SJSA1 (cell line): ENCODE data around the gene ATG4D. TPM values are rescaled to one million over a fixed set of nuclear protein-coding genes. Genes with fewer than 3 reads are reported as not detected.
"Not testable (repeated sequence)": the region's sequence is repeated elsewhere in the genome, so short reads cannot be mapped to it uniquely, and the experiment has no call there.

Experiments
- DNase-seq, 2 experiments: peaks; one replicate each; pipeline ENCODE4 v3.0.0-alpha.2; 2015 to 2020; ENCODE audit warnings: low spot score in 2 of 2, low read depth in 1 of 2
- H3K27ac ChIP-seq: fragments of 250-450 bp; sonication (Bioruptor Pico); 2 replicates; pipeline ENCODE4 v1.5.1; 2020; ENCODE audit warnings: mild to moderate bottlenecking, moderate library complexity
- H3K27me3 ChIP-seq: fragments of 250-450 bp; sonication (Bioruptor Pico); replicated peaks from 2 replicates; pipeline ENCODE4 v1.5.1; 2020; ENCODE audit warnings: mild to moderate bottlenecking, moderate library complexity
- H3K36me3 ChIP-seq: fragments of 250-450 bp; sonication (Bioruptor Pico); 2 replicates; pipeline ENCODE4 v1.5.1; 2020; ENCODE audit warnings: mild to moderate bottlenecking
- H3K4me1 ChIP-seq: fragments of 250-450 bp; sonication (Bioruptor Pico); replicated peaks from 2 replicates; pipeline ENCODE4 v1.6.1; 2021; ENCODE audit warnings: mild to moderate bottlenecking
- H3K4me3 ChIP-seq: fragments of 250-450 bp; sonication (Bioruptor Pico); 2 replicates; pipeline ENCODE4 v1.5.1; 2020; ENCODE audit warnings: mild to moderate bottlenecking
- H3K9me3 ChIP-seq: fragments of 250-450 bp; sonication (Bioruptor Pico); replicated peaks from 2 replicates; pipeline ENCODE4 v1.5.1; 2020; ENCODE audit warnings: mild to moderate bottlenecking
- total RNA-seq: library from RNA; depleted of rRNA; stranded (reverse); fragments of >200 nt; shearing (Covaris generic); gene quantifications from 2 replicates; pipeline ENCODE4 v1.2.3, GENCODE V29; 2014

ATG4D gene
- total RNA-seq, 1 experiment from 2014 or later: 39.2 TPM

DNA sequence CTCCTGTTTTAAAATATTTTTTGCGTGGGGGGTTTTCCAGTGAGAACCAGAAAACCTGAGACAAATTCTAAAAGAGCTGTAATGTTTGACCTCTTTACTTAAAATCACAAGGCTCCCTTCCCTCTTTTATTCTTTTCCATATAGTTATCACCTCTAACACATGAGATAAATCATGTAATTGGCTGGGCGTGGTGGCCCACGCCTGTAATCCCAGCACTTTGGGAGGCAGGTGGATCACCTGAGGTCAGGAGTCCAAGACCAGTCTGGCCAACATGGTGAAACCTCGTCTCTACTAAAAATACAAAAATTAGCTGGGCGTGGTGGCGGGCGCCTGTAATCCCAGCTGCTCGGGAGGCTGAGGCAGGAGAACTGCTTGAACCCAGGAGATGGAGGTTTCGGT lies 7.3 kb downstream of the ATG4D start:
- not testable (repeated sequence) for H3K9me3 ChIP-seq, H3K4me3 ChIP-seq, H3K27me3 ChIP-seq, H3K4me1 ChIP-seq, H3K27ac ChIP-seq, DNase-seq
- H3K36me3 ChIP-seq: peaks cover 80% of the 10 kb centered on the region

DNA sequence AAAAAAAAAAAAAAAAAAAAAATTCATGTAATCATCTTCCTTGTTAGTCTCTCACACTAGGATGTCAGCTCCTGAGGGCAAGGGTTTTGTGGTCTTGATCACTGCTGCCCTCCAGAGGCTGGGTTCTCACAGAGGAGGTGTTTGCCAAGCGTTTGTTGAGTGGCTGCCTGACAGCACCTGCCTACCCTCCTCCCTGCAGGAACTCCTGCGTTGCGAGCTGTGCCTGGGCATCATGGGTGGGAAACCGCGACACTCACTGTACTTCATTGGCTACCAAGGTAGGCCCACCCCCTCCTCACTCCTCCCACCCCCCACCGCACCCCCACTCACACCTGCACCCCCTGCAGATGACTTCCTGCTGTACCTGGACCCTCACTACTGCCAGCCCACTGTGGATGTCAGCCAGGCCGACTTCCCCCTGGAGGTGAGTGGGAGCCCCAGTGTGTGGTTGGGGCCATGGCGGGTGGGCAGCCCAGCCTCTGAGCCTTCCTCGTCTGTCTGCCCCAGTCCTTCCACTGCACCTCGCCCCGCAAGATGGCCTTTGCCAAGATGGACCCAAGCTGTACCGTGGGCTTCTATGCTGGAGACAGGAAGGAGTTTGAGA lies 8.1 kb downstream of the ATG4D start:
- Histone ChIP-seq H3K27me3 (no peaks in the 10 kb centered on the region), H3K4me1 (no peaks in the 10 kb centered on the region), H3K9me3 (no peaks in the 10 kb centered on the region), H3K4me3 (no peak overlapping the region), H3K27ac (no peak overlapping the region), H3K36me3 (peaks cover 83% of the 10 kb centered on the region)
- DNase-seq: peak in 1 of 2 experiments; percentile 47

DNA sequence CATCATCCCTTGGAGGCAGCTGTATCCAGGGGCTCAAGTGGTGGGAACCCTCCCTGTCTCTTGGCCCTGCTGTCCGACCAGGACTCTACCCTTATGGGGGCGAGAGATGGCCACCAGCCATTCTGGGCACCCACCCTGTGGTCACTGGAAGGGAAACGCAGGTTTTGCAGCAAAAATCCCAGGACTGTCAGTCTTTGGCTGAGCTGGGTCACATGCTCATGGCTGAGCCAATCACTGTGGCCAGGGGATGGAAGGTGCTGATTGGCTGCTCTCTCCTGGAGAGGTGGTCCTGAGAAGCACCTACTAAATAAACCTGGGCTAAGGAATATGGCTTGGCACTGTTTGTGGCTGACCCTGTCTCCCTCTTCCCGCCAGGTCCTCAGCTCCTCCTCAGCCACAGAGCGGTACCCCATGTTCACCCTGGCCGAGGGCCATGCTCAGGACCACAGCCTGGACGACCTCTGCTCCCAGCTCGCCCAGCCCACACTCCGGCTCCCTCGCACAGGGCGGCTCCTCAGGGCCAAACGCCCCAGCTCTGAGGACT lies 8.9 kb downstream of the ATG4D start:
- peaks cover 83% of the 10 kb centered on the region for H3K36me3 ChIP-seq
- no peaks in the 10 kb centered on the region for H3K4me1 ChIP-seq
- no peaks in the 10 kb centered on the region for H3K9me3 ChIP-seq
- peak in 1 of 2 experiments; percentile 47 for DNase-seq
- no peaks in the 10 kb centered on the region for H3K27me3 ChIP-seq
- no peak overlapping the region for H3K4me3 ChIP-seq
- no peak overlapping the region for H3K27ac ChIP-seq

DNA sequence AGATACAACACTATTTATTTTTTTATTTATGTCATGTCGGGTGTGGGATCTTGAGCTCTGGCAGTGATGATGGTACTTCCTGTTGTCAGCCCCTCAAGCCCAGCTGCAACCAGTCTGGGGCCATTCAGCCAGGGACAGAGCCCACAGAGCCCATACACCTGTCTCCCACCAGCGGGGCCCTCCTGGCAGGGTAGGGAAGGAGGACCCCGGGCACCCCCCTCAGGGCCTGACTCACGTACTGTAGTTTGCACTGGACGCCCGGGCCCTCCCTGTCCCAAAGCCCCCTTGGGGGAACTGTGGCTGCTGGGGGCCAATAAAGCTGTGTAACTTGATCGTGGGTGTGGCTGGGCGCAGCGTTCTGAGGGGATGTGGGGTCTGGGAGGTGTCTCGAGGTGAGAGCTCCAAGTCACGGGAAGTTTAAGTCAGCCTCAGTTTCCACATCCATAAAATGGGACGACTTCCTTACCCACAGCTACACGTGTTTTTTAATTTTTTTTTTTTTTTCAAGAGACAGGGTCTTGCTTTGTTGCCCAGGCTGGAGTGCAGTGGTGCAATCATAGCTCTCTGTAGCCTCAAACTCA lies 9.5 kb downstream of the ATG4D start:
- H3K4me3 ChIP-seq: no peak overlapping the region
- H3K27me3 ChIP-seq: no peaks in the 10 kb centered on the region
- H3K36me3 ChIP-seq: peaks cover 89% of the 10 kb centered on the region
- H3K4me1 ChIP-seq: no peaks in the 10 kb centered on the region
- H3K9me3 ChIP-seq: no peaks in the 10 kb centered on the region
- no peak for DNase-seq
- no peak overlapping the region for H3K27ac ChIP-seq

DNA sequence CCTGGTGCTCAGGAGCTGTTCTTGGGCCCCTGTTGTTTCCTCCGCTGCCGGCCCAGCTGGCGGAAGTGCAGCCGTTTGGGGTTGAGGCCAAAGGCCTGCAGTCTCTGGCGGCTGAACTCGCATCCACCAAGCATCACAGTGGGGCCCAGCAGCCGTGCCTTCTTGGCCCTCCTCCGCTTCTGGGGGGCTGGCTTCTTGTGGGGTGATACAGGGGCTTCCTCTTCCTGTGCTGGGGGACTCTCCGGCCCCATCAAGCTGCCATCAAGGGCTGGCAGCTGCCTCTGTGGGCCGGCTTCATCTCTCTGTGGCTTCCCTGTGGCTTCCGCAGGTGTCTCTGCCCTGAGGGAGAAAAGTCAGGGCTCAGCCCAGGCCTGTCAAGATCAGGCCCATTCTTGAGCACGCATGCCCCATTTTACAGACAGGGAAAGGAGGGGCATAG lies 10.3 kb downstream of the ATG4D start:
- Histone ChIP-seq H3K36me3 (peaks cover 84% of the 10 kb centered on the region), H3K27ac (no peak overlapping the region), H3K27me3 (no peaks in the 10 kb centered on the region), H3K4me1 (no peaks in the 10 kb centered on the region), H3K9me3 (no peaks in the 10 kb centered on the region), H3K4me3 (no peak overlapping the region)
- no peak for DNase-seq

DNA sequence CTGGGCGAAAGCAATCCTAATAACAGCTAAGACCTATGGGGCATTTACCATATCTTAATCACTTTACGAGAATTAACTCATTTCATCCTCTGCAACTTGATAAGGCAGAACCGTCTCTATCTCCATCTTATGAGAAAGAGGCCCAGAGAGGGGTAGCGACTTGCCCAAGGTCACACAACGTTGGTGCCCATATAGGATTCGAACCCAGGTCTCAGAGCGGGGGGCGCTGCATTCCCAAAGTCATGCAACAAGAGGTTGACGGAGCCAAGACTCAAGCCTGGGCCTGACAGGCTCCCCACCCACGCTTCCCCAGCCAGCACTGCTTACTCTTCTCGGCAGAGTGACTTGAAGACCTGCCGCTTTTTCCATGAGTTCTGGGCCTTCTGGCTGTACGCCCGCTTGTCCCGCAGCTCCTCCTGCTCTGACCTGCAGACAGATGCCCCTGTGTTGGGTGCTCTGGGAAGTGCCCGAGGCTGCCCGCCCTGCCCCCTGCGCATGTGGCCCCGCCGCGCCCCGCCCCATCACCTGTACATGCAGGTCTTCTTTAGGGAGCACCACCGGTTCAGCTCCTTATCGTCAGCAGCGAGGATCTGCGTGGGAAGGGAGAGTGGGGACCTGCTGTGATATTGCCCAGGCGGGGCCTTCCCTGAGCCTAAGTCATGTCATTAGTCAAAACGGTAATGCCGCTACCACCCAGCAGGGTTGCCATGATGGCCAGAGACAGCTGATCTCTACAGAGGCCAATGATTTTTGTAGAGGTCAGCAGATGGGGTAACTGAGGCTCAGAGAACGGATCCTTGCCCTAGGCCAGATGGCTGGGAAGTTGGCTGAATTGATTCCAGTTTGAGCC lies 11.3 kb downstream of the ATG4D start:
- no peaks in the 10 kb centered on the region for H3K4me1 ChIP-seq
- no peaks in the 10 kb centered on the region for H3K9me3 ChIP-seq
- no peak for DNase-seq
- no peaks in the 10 kb centered on the region for H3K27me3 ChIP-seq
- no peak overlapping the region for H3K27ac ChIP-seq
- H3K4me3 ChIP-seq: no peak overlapping the region
- H3K36me3 ChIP-seq: peaks cover 84% of the 10 kb centered on the region

DNA sequence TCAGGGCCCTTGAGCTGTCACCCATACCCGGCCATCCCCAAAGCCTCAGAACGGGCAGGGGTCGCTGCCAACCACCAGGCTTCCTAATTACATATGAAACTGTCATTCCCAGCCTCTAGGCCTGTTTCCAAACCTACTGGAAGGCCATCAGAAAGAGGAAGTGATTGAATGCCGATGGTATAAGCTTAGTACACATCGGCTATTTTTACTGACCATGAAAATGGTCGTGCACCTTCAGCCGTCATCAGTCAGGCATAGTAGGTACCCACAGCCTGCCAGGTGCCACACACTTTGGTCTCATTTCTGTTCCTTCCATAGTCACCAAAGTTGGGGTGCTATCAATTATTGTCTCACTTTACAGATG lies 11.9 kb downstream of the ATG4D start:
- no peak for DNase-seq
- Histone ChIP-seq H3K4me1 (no peaks in the 10 kb centered on the region), H3K9me3 (no peaks in the 10 kb centered on the region), H3K27me3 (no peaks in the 10 kb centered on the region), H3K4me3 (no peak overlapping the region), H3K36me3 (peaks cover 87% of the 10 kb centered on the region), H3K27ac (no peak overlapping the region)

DNA sequence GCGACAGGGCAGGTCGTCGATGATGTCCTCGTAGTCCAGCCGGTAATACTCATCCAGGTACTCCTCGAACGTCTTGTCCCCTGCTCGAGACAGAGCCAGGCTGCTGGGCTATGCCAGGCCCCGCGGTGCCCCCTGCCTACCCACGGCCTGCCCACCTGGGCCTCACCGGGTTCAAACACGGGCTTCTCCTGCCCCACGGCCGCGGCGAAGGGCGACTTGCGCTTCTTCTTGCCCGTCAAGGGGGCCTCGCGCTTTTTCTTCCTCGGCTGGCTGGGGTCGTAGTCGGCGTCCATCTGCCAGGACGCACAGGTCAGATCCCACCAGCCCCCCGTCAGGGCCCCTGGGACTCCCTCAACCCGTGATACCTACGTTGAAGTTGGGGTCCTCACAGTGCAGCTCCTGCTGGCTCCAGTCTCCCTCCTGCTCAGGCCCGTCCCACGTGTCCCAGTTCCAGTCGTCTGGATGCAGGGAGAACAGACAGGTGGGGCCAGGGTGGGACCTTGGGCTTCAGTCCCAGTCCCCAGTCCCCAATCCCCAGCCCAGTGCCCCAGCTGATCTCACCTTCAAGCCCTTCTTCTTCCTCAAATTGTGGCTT lies 14.0 kb downstream of the ATG4D start:
- no peak for DNase-seq
- no peaks in the 10 kb centered on the region for H3K27me3 ChIP-seq
- H3K9me3 ChIP-seq: no peaks in the 10 kb centered on the region
- H3K36me3 ChIP-seq: peaks cover 79% of the 10 kb centered on the region
- H3K27ac ChIP-seq: no peak overlapping the region
- no peaks in the 10 kb centered on the region for H3K4me1 ChIP-seq
- H3K4me3 ChIP-seq: no peak overlapping the region

DNA sequence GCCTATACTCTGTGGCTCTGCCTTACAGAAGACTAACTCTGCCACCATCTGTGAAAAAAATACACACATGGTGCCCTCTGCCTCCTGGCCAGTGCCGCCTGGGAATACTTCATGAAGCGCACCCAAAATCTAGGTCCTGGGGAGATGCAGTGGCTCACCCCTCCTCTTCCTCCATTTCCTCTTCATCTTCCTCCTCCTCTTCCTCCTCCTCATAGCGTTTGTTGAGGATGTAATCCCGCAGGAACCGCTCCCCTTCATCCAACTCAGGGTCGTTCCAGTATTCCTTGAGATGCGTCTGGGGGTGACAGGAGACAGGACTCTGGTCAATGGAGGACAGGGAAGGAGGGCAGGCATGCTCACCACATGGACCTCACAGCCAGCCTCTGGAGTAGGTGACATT lies 16.4 kb downstream of the ATG4D start:
- Histone ChIP-seq H3K27ac (no peak overlapping the region), H3K36me3 (peaks cover 67% of the 10 kb centered on the region)
- DNase-seq: no peak

DNA sequence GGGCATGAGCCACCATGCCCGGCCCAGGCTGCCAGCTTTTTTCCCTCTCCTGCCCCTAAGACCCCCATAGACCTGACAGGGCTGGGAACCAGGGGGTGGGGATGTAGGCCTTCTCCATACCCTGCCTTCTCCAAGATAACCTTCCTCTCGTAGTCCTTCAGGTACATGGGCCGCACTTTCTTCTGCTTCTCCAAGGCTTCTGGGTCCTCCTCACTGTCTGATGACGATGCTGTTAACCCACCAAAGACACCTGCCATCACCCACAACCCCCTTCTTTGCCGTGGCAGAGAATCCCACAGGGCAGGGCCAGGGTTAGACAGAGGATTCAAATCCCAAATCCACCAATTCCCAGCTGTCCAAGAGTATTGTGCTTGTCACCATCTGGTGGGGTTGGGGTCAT lies 18.9 kb downstream of the ATG4D start:
- Histone ChIP-seq H3K9me3 (no peaks in the 10 kb centered on the region), H3K4me1 (peaks cover 19% of the 10 kb centered on the region), H3K27ac (no peak overlapping the region), H3K36me3 (peaks cover 63% of the 10 kb centered on the region), H3K27me3 (no peaks in the 10 kb centered on the region), H3K4me3 (no peak overlapping the region)
- DNase-seq: no peak

More for the DNA sequence above, 16.4 kb downstream of the ATG4D start:
- Histone ChIP-seq H3K4me3 (no peak overlapping the region), H3K4me1 (peaks cover 5% of the 10 kb centered on the region; the same call in 1 of the 2 replicates), H3K9me3 (no peaks in the 10 kb centered on the region), H3K27me3 (no peaks in the 10 kb centered on the region)

DNA sequence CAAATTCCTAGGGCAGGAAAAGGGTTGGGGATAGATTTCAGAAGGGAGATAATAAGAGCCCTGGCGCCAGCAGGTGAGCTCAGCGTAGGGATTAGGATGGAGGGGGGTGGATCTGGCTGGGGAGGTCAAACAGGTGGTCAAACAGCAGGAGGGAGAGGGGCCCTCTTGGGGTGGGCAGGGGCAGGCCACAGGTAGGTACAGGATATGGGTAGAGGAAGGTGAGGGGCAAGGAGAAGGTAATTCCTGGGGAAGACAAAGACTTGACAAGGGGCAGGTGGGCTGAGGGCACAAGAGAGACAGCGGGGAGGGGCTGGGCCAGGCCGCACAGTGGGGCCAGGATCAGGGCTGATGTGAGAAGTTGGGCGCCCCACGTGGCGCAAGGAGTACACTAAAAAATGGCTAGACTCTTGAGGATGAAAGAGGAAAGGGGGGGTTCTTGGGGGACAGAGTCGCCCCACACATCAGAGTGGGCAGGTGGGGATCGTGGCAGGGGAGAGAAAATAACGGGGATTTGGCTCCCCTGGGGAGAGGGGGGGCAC lies 21.4 kb downstream of the ATG4D start:
- DNase-seq: no peak
- H3K4me1 ChIP-seq: peaks cover 29% of the 10 kb centered on the region
- H3K27me3 ChIP-seq: no peaks in the 10 kb centered on the region
- H3K4me3 ChIP-seq: peak overlapping the region; percentile 78
- H3K36me3 ChIP-seq: peaks cover 49% of the 10 kb centered on the region
- H3K9me3 ChIP-seq: no peaks in the 10 kb centered on the region
- H3K27ac ChIP-seq: 0 out of 2 replicates have a peak overlapping the region, but pooled peaks have one; percentile 11

DNA sequence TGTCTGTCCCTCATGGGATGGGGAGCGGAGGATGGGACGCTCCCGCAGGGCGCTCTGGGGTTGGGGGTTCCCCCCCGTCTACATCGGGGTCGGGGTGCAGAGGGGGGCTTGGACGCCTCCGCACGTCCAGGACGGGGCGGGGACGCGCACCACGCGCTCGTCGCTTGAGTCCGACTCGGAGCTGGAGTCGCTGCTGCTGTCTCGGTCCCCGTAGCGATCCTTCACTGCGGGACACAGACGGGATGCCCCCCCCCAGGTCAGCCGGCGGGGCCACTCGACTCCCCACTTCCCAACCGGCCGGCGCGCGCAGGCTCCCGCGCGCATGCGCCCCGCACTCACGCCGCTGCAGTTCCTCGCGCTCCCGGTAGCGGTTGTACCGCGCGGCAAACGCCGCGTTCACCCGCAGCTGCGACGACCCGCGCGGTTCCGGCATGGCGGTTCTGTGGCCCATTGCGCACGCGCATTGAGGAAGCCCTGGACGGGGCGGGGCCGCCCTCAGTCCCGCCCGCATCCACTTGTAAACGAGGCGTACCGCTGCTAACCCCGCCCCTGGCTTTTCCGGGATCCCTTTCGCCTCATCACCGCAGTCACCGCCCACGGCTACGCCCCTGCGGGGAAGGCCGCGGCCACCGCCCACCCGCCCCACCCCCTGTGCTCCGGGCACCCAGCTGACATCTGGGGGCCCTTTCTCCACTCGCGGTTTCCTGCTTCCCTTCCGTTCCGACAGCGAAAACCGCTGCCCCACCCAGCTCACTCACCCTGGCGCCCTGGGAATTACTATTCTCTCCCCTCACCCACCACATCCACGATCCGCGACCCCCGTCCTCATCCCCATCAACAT lies 22.1 kb downstream of the ATG4D start, which contains the start of gene KRI1:
Gene KRI1, minus strand, starts transcription at position 444 of the 841 bp plus-strand sequence. Its CDS starts 11 bp downstream, at position 433.
- H3K27me3 ChIP-seq: no peaks in the 10 kb centered on the region
- peak within 1 kb of the TSS; percentile 22; the same call in 1 of the 2 replicates for H3K27ac ChIP-seq
- H3K36me3 ChIP-seq: peaks cover 43% of the 10 kb centered on the region
- no peaks in the 10 kb centered on the region for H3K9me3 ChIP-seq
- peak within 1 kb of the TSS; percentile 78 for H3K4me3 ChIP-seq
- peaks cover 29% of the 10 kb centered on the region for H3K4me1 ChIP-seq
- DNase-seq: peak; percentile 97 to 99

DNA sequence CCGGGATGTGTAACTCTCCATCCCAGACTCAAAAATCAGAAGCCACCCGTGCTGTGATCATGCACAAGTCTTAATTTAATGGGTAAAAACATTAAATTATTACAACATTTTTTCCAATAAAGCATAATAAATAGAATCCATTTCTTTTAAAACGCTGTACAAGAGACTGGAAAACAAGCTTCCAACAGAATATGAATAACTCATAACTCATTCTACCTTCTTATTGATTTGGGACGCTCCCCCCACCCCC lies 22.6 kb downstream of the ATG4D start:
- Histone ChIP-seq H3K27me3 (no peaks in the 10 kb centered on the region), H3K4me1 (peaks cover 29% of the 10 kb centered on the region), H3K27ac (peak overlapping the region; percentile 22; the same call in 1 of the 2 replicates), H3K4me3 (peak overlapping the region; percentile 78), H3K9me3 (no peaks in the 10 kb centered on the region), H3K36me3 (peaks cover 38% of the 10 kb centered on the region)
- no peak for DNase-seq
